Stomach (tissue), 9 donors: ENCODE results near the gene ZBTB18. TPM values are rescaled to one million over a fixed set of nuclear protein-coding genes. Genes with fewer than 3 reads are reported as not detected.

Experiments
- DNase-seq, 2 donors: peaks; one replicate each; pipeline versions ENCODE4 v3.0.0 to v3.0.0-alpha.2; 2013 to 2019
- H3K27ac ChIP-seq, 5 donors: fragments of 200-600 bp in 4 of 5; sonication (generic) in 4 of 5; one replicate each; pipeline ENCODE4 v1.5.1; 2013 to 2019; ENCODE audit warnings: mild to moderate bottlenecking in 1 of 5, moderate library complexity in 1 of 5
- H3K27me3 ChIP-seq, 3 donors: fragments of 200-600 bp; sonication (generic); one replicate each; pipeline ENCODE4 v1.5.1; 2017 to 2019; ENCODE audit warnings: mixed run types in 1 of 3
- H3K36me3 ChIP-seq, 4 donors: fragments of 200-600 bp; sonication (generic); 1 replicate in 3 of 4; 2 replicates in 1 of 4; pipeline ENCODE4 v1.5.1; 2016 to 2019
- H3K4me1 ChIP-seq, 4 donors: fragments of 200-600 bp; sonication (generic); one replicate each; pipeline ENCODE4 v1.5.1; 2016 to 2019
- H3K4me3 ChIP-seq, 4 donors: fragments of 200-600 bp; sonication (generic) in 3 of 4; one replicate each; pipeline ENCODE4 v1.5.1; 2016 to 2019; ENCODE audit warnings: mild to moderate bottlenecking in 1 of 4
- H3K9me3 ChIP-seq, 4 donors: fragments of 200-600 bp; sonication (generic); one replicate each; pipeline ENCODE4 v1.5.1; 2016 to 2019
- EP300 ChIP-seq: sonication (generic); formaldehyde crosslinking; IDR thresholded peaks from one replicate; pipeline ENCODE4 v1.6.1; 2017; ENCODE audit warnings: antibody characterized with exemption
- POLR2A ChIP-seq, 4 donors: fragments of 450-650 bp; IDR thresholded peaks; one replicate each; pipeline ENCODE4 v1.6.1; 2016; ENCODE audit warnings: antibody characterized with exemption in 4 of 4, control low read depth in 2 of 4, mild to moderate bottlenecking in 1 of 4, moderate library complexity in 1 of 4
- POLR2AphosphoS5 ChIP-seq, 3 donors: sonication (generic); formaldehyde crosslinking; IDR thresholded peaks; one replicate each; pipeline ENCODE4 v1.6.1; 2016; ENCODE audit warnings: antibody characterized with exemption in 3 of 3
- WGBS, 5 donors: extraction: QIAGEN DNeasy Blood & Tissue Kit in 3 of 5; methylation state at CpG; one replicate each; pipeline versions ENCODE4 v1.1.5 to v1.1.7; 2013 to 2018; 5-methylcytosine and 5-hydroxymethylcytosine counted together
- intact Hi-C: fragments of 100-400 bp; cut with DNase I; formaldehyde crosslinking; loops from one replicate; pipeline ENCODE4 v1.15.1; 2023; ENCODE audit warnings: low total_unique reads
- polyA plus RNA-seq, 3 donors: library from polyadenylated mRNA; stranded (reverse); fragments of 200-250 nt; gene quantifications; one replicate each; pipeline ENCODE4 v1.2.3, GENCODE V29; 2013
- small RNA-seq, 4 donors: library from RNA; depleted of rRNA; stranded (forward); fragments of <200 nt; gene quantifications; one replicate each; pipeline ENCODE3, GENCODE V24; 2016
- total RNA-seq, 5 donors: library from RNA; depleted of rRNA; stranded (reverse); fragments of >200 nt; gene quantifications; one replicate each; pipeline versions ENCODE4 v1.1.0 to v1.2.3, GENCODE V29; 2014 to 2016
- TF ChIP-seq, protein P1 (sequence below), 7 experiments: fragments of 450-650 bp in 4 of 7; fragments of 200-600 bp in 3 of 7; sonication (generic) in 3 of 7; IDR thresholded peaks; one replicate each; pipeline ENCODE4 v1.5.1; 2016 to 2019; ENCODE audit warnings: antibody characterized with exemption in 7 of 7, control low read depth in 2 of 7, mild to moderate bottlenecking in 1 of 7
- donor health status: healthy with polysubstance abuse.
- donor health status: Bipolar disorder and iron deficiency.
- donor health status: healthy.

The ZBTB18 gene
- total and polyA plus RNA-seq, 8 donors, result 5.7 to 27.2 (median 16.4) TPM

DNA sequence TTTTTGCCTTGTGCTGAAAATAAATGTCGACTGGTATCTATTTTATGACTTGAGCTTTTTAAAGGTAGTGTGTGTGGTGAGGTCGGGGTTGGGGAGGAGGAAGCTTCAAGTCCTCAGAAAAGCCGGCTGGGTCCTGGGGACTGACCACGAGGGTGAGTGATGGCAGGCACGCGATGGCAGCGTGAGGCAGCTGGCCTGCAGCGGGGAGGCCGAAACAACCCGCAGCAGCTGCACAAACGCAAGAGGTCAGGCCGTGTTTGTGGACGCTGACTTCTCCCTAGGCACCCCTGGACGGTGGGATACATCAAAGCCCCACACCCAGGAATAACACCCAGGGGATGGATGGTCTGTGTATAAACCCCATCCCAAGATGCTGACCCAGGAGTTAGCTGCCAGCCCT, 51.4 kb downstream of the ZBTB18 start:
- intact Hi-C loops, result no loop called here
- H3K4me1 ChIP-seq, result peaks cover 0 to 21% (median 11%) of the 10 kb centered on the region in 4 donors
- TF ChIP-seq POLR2AphosphoS5 (IDR thresholded peaks at IDR 0.05), result no peak
- TF ChIP-seq EP300, result no peak
- TF ChIP-seq, protein P1, sequence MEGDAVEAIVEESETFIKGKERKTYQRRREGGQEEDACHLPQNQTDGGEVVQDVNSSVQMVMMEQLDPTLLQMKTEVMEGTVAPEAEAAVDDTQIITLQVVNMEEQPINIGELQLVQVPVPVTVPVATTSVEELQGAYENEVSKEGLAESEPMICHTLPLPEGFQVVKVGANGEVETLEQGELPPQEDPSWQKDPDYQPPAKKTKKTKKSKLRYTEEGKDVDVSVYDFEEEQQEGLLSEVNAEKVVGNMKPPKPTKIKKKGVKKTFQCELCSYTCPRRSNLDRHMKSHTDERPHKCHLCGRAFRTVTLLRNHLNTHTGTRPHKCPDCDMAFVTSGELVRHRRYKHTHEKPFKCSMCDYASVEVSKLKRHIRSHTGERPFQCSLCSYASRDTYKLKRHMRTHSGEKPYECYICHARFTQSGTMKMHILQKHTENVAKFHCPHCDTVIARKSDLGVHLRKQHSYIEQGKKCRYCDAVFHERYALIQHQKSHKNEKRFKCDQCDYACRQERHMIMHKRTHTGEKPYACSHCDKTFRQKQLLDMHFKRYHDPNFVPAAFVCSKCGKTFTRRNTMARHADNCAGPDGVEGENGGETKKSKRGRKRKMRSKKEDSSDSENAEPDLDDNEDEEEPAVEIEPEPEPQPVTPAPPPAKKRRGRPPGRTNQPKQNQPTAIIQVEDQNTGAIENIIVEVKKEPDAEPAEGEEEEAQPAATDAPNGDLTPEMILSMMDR (IDR thresholded peaks at IDR 0.05), result no peak

DNA sequence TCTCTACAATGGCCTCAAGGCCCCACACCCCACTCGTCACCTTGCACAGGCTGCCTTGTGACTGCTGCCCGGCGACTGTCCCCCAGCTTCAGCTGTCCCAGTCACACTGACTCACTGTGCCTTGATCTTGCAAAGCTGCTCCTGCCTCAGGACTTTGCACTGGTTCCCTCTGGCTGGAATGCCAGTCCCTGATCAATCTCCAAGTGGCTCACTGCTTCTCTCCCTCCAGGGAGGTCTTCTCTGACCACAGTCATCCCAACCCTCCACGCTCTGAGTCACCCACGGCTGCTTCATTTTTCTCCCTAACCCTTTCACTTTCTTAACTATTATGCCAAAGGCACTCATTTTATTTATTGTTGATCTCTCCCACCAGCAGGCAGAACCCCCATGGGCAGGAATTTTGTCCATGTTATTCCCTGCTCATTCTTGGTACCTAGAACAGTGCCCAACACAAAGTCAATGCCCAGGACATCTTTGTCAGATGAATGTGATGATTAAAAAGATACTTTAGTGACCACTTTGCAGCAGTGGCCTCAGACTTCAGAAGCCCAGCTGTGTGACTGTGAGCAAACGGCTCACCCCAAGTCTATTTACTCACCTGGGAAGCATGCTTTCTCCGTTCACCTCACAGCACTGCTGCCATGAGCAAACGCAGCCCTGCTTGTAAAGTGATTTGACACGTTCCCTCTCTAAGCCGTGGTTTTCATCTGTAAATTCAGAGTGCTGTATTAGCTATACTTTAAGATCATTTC, 53.4 kb downstream of the ZBTB18 start:
- DNase-seq, result peak in 1 of 2 donors; percentile 45
- no peaks in the 10 kb centered on the region for H3K9me3 ChIP-seq
- 56 to 65% (median 60%) methylated on average over 10 of the region's 10 CpGs for WGBS, 5 donors
- H3K27me3 ChIP-seq, result peaks cover 0 to 27% (median under 1%) of the 10 kb centered on the region in 3 donors
- no peaks in the 10 kb centered on the region for H3K36me3 ChIP-seq
- TF ChIP-seq POLR2AphosphoS5 (IDR thresholded peaks at IDR 0.05) (no peak), EP300 (no peak)
- peaks cover 0 to 21% (median 11%) of the 10 kb centered on the region in 4 donors for H3K4me1 ChIP-seq
- intact Hi-C loops, result no loop called here
- H3K4me3 ChIP-seq, result no peak overlapping the region
- no peak overlapping the region for H3K27ac ChIP-seq

More for the DNA sequence above, 51.4 kb downstream of the ZBTB18 start:
- Histone ChIP-seq H3K27me3 (peaks cover 0 to 39% (median 4%) of the 10 kb centered on the region in 3 donors), H3K9me3 (no peaks in the 10 kb centered on the region), H3K27ac (no peak overlapping the region), H3K36me3 (no peaks in the 10 kb centered on the region), H3K4me3 (no peak overlapping the region)
- no peak for DNase-seq
- WGBS, 5 donors, result 50 to 65% (median 54%) methylated on average over 14 of the region's 14 CpGs

- H3K9me3 ChIP-seq, result no peaks in the 10 kb centered on the region
- H3K36me3 ChIP-seq, result no peaks in the 10 kb centered on the region
- peaks cover 0 to 16% (median 0%) of the 10 kb centered on the region in 3 donors for H3K27me3 ChIP-seq
- 23 to 67% (median 54%) methylated on average over 3 of the region's 3 CpGs for WGBS, 5 donors
- peaks cover 0 to 21% (median 11%) of the 10 kb centered on the region in 4 donors for H3K4me1 ChIP-seq
- no peak overlapping the region for H3K4me3 ChIP-seq
- TF ChIP-seq, protein P1 (IDR thresholded peaks at IDR 0.05), result no peak
- TF ChIP-seq POLR2A (IDR thresholded peaks at IDR 0.05), result no peak
- no peak for TF ChIP-seq EP300
- no peak for TF ChIP-seq POLR2AphosphoS5 (IDR thresholded peaks at IDR 0.05)
- DNase-seq, result no peak
- intact Hi-C loops, result no loop called here
- H3K27ac ChIP-seq, result no peak overlapping the region
Observed at GRCh38 chr1:244106176-244106575, 55.1 kb downstream of the ZBTB18 start.

Small RNAs within 50 kb of the gene (small RNA-seq; reads per million reads assigned to genes)
- gene RN7SL148P, result 0 reads per million in 4 donors

Other genes with a start within 250 kb of the ZBTB18 start
- 100 to 1,000 TPM in 1 of 5 donors, 10 to 100 TPM in 3, 1 to 10 TPM in 1; 5.5 to 100 (median 21.4) TPM for gene AKT3, start 201.0 kb upstream of the ZBTB18 start, total RNA-seq
- gene AKT3, start 201.0 kb upstream of the ZBTB18 start, polyA plus RNA-seq, result 10 to 100 TPM in 2 of 3 donors, 1 to 10 TPM in 1; 6.6 to 12.1 (median 11.3) TPM